ENCODE measurements around the gene MLPH. TPM values are rescaled to one million over a fixed set of nuclear protein-coding genes. Genes with fewer than 3 reads are reported as not detected.

Gene MLPH
- total and polyA plus RNA-seq, 2 of the 13 experiments (the other 11 are each of a cell fraction or from before 2014, with no cell fraction given) = 0.12 TPM; not detected in 1

DNA sequence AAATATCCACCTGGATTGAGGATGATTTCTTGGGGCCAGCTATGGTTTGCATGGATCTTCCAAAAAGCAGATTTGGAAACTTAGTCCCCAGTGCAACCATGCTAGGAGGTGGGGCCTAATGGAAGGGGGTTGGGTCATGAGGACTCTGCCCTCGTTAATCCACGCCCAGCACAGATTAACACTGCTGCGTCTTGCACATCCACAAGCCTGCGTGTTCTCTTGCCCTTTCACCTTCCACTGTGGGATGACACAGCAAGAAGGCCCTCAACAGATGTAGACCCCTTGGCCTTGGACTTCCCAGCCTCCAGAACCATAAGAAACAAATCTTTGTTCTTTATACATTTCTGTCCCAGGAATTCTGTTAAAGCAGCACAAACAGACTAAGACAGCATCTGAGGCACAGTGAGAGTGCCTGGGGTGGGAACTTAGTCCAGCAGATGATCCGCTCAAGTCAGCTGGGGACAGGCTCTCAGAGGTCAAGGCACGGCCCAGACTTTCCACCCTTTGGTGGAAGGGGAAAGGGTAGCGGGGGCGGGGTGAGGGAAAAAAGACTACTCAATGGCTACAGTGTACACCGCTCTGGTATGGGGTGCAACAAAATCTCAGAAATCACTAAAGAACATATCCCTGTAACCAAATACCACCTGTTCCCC, 101.1 kb downstream of the MLPH start (continued):
- TF ChIP-seq ZNF770 (CRISPR knock-in tag; IDR thresholded peaks at IDR 0.05) = no peak
- no peak for TF ChIP-seq ZNF652 (CRISPR knock-in tag; IDR thresholded peaks at IDR 0.05; ENCODE audit: borderline replicate concordance, low read depth)
- no peak for TF ChIP-seq GTF2F1 (IDR thresholded peaks at IDR 0.05; ENCODE audit: low read length)
- TF ChIP-seq, protein P1, sequence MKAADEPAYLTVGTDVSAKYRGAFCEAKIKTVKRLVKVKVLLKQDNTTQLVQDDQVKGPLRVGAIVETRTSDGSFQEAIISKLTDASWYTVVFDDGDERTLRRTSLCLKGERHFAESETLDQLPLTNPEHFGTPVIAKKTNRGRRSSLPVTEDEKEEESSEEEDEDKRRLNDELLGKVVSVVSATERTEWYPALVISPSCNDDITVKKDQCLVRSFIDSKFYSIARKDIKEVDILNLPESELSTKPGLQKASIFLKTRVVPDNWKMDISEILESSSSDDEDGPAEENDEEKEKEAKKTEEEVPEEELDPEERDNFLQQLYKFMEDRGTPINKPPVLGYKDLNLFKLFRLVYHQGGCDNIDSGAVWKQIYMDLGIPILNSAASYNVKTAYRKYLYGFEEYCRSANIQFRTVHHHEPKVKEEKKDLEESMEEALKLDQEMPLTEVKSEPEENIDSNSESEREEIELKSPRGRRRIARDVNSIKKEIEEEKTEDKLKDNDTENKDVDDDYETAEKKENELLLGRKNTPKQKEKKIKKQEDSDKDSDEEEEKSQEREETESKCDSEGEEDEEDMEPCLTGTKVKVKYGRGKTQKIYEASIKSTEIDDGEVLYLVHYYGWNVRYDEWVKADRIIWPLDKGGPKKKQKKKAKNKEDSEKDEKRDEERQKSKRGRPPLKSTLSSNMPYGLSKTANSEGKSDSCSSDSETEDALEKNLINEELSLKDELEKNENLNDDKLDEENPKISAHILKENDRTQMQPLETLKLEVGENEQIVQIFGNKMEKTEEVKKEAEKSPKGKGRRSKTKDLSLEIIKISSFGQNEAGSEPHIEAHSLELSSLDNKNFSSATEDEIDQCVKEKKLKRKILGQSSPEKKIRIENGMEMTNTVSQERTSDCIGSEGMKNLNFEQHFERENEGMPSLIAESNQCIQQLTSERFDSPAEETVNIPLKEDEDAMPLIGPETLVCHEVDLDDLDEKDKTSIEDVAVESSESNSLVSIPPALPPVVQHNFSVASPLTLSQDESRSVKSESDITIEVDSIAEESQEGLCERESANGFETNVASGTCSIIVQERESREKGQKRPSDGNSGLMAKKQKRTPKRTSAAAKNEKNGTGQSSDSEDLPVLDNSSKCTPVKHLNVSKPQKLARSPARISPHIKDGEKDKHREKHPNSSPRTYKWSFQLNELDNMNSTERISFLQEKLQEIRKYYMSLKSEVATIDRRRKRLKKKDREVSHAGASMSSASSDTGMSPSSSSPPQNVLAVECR (CRISPR knock-in tag; IDR thresholded peaks at IDR 0.05; ENCODE audit: borderline replicate concordance) = no peak
- TF ChIP-seq, protein P2, sequence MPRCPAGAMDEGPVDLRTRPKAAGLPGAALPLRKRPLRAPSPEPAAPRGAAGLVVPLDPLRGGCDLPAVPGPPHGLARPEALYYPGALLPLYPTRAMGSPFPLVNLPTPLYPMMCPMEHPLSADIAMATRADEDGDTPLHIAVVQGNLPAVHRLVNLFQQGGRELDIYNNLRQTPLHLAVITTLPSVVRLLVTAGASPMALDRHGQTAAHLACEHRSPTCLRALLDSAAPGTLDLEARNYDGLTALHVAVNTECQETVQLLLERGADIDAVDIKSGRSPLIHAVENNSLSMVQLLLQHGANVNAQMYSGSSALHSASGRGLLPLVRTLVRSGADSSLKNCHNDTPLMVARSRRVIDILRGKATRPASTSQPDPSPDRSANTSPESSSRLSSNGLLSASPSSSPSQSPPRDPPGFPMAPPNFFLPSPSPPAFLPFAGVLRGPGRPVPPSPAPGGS (CRISPR knock-in tag; IDR thresholded peaks at IDR 0.05) = no peak
- no peak for TF ChIP-seq ELK4 (CRISPR knock-in tag; IDR thresholded peaks at IDR 0.05; ENCODE audit: borderline replicate concordance)
- TF ChIP-seq ZNF276 (CRISPR knock-in tag; IDR thresholded peaks at IDR 0.05; ENCODE audit: low read depth) = no peak
- TF ChIP-seq ZBTB21 (CRISPR knock-in tag; IDR thresholded peaks at IDR 0.05) = no peak
- no peak for TF ChIP-seq THYN1 (CRISPR knock-in tag; IDR thresholded peaks at IDR 0.05; ENCODE audit: borderline replicate concordance, low read depth)
- TF ChIP-seq KDM2A (CRISPR knock-in tag; IDR thresholded peaks at IDR 0.05; ENCODE audit: borderline replicate concordance, low read depth) = no peak
- no peak for TF ChIP-seq RCOR2 (CRISPR knock-in tag; IDR thresholded peaks at IDR 0.05)
